Left colon (tissue), 2 donors: ENCODE measurements around the gene PEX13. TPM values are rescaled to one million over a fixed set of nuclear protein-coding genes. Genes with fewer than 3 reads are reported as not detected.
"Not testable (repeated sequence)": the region's sequence is repeated elsewhere in the genome, so short reads cannot be mapped to it uniquely, and the experiment has no call there.

Source experiments
- ATAC-seq: fragments of 200-7000 bp; cut with Tn5 transposase; one replicate; pipeline ENCODE4 v1.9.1; 2020; ENCODE audit warnings: mild to moderate bottlenecking, moderate library complexity
- DNase-seq, 2 donors: peaks; one replicate each; pipeline ENCODE4 v3.0.0-alpha.2; 2020
- intact Hi-C, 2 donors: fragments of 100-400 bp; cut with DNase I in 1 of 2; cut with micrococcal nuclease in 1 of 2; formaldehyde crosslinking; loops; one replicate each; pipeline versions ENCODE4 v1.11.2 to v1.14.0; 2022; cut with DNase I, micrococcal nuclease
- long read RNA-seq: library from polyadenylated mRNA; unstranded; transcript quantifications from one replicate; pipeline ENCODE4 v2.0.0, GENCODE V29; 2021
- total RNA-seq, 2 donors: library from RNA; stranded (reverse); fragmentation: NEBNext Ultra II Directional; extraction: Animal tissue kit (Norgen Biotek cat#: 25700); gene quantifications; one replicate each; pipeline ENCODE4 v1.2.1, GENCODE V29; 2021
- donor health status: DM: no; HTN: no; CAD: no.
- donor health status: DM: yes; HTN: yes; CAD: no.

Gene PEX13, protein sequence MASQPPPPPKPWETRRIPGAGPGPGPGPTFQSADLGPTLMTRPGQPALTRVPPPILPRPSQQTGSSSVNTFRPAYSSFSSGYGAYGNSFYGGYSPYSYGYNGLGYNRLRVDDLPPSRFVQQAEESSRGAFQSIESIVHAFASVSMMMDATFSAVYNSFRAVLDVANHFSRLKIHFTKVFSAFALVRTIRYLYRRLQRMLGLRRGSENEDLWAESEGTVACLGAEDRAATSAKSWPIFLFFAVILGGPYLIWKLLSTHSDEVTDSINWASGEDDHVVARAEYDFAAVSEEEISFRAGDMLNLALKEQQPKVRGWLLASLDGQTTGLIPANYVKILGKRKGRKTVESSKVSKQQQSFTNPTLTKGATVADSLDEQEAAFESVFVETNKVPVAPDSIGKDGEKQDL
- total RNA-seq = 10 to 100 TPM; 30.1 to 33.3 TPM
- long read RNA-seq, full-length matches to known transcripts = 33 of 42 reads
- long read RNA-seq, partial matches to known transcripts = 3 of 42 reads
- long read RNA-seq, other reads (novel, unspliced or antisense) = 6 of 42 reads

GRCh38 chr2:61017556-61018317 is at the start of gene PEX13, which contains the start of gene PUS10:
PEX13 (plus strand) TSS chr2:61017720; CDS start chr2:61017760, 40 bp downstream.
PUS10 (minus strand) TSS chr2:61018255; CDS start chr2:61011890, 6,365 bp downstream.
- peak; percentile 75 for ATAC-seq
- intact Hi-C loops = no loop called here
- peak; percentile 83 for DNase-seq

- no peak for ATAC-seq
- intact Hi-C loops = no loop called here
These were observed 44.4 kb upstream of the PEX13 start for GRCh38 chr2:60972889-60973656.

DNA sequence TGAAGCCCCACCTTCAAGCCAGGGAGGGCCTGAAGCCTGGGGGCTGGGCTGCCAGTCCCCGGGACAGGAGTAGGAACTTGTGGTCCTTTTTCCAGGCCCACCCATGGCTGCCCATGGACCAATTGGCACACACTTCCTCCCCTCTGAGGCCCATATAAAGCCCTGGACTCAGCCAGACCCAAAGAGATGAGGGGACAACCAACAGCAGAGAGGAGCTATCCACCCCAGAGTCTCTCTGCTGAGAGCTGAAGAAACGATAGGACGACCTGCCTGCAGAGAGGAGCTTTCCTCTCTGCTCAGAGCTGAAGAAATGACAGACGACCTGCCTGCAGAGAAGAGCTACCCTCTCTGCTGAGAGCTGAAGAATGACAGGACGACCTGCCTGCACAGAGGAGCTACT is 43.8 kb upstream of the PEX13 start:
- intact Hi-C loops = no loop called here

More at GRCh38 chr2:60972889-60973656, 44.4 kb upstream of the PEX13 start:
- DNase-seq = no peak

GRCh38 chr2:60974652-60975051 is 42.9 kb upstream of the PEX13 start:
- intact Hi-C loops = no loop called here
- no peak for ATAC-seq

More for the DNA sequence above, 43.8 kb upstream of the PEX13 start:
- DNase-seq (no peak), ATAC-seq (no peak)

GRCh38 chr2:60976256-60976850 is 41.2 kb upstream of the PEX13 start:
- DNase-seq (no peak), ATAC-seq (peak; percentile 63)
- intact Hi-C loops = no loop called here

More at GRCh38 chr2:60974652-60975051, 42.9 kb upstream of the PEX13 start:
- DNase-seq = no peak

DNA sequence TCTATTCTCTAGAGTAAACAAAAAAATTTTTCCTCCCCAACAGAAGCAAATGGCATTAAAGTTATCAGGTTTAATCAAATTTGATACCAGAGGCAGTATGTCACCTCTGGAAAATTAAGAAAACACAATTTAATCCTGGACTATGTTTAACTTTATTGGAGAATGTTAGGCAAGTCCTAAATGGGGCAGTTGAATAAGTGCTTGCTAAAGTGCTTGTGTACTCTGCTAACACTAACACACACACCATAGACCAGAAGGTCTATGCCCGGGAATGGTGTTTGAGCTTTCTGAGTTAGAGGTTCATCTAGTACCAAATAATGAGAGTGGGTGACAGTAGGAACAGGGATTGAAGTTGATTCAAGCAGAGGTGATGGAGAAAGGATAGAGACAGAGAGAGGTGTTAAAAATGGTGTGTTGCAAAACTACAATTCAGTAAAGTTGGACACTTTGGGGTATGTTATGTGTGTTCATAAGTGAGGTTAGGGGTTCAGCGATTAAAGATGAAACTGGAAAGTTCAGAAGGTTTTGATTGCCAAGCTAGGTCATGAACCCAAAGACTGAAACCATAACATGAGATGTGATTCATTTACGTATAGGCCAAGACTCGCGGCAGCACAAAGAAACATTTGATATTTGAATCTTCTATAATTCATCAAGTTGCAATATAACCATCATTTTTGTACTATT is 40.5 kb upstream of the PEX13 start:
- intact Hi-C loops = no loop called here
- ATAC-seq (no peak), DNase-seq (no peak)

GRCh38 chr2:60977562-60977895 is 40.0 kb upstream of the PEX13 start:
- ATAC-seq (no peak), DNase-seq (no peak)
- intact Hi-C loops = no loop called here

GRCh38 chr2:60979231-60979630 is 38.3 kb upstream of the PEX13 start:
- ATAC-seq = no peak
- intact Hi-C loops = no loop called here

DNA sequence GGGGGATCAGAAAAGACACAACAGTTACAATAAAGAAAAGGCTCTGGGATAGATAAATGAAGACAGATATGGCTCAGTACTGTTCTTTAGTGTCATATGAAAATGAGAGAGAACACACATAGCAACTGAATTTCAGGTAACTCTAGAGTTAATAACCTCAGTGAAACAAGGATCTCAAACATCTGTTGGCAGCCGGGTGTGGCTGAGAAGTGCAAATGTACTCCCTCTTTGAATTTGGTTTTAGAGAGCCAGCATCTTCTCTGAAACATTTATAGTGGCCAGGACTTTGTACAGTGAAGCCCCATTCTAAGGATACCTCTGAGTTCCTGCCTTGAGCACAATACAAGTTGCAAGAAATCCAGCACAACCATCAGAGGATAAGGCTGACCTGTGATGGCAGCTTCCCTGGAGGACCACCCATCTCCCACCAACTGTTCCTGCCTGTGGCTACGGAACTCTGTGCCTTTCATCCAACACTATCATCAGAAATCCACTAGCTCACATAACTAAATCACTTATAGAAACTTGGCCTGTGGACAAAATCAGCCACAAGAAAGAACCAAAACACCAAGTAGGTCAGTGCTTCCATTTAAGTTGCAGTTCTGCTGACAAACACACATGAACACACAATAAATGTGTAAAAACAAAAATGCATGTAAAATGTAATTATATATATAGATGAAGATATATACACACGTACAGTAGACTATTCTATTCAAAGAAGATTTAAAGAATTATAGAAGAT is 37.3 kb upstream of the PEX13 start:
- DNase-seq = no peak
- intact Hi-C loops = no loop called here
- ATAC-seq = no peak

More at GRCh38 chr2:60979231-60979630, 38.3 kb upstream of the PEX13 start:
- no peak for DNase-seq

- DNase-seq, intact Hi-C loops, ATAC-seq: not testable (repeated sequence)
These were observed 35.5 kb upstream of the PEX13 start for GRCh38 chr2:60982066-60982465.

DNA sequence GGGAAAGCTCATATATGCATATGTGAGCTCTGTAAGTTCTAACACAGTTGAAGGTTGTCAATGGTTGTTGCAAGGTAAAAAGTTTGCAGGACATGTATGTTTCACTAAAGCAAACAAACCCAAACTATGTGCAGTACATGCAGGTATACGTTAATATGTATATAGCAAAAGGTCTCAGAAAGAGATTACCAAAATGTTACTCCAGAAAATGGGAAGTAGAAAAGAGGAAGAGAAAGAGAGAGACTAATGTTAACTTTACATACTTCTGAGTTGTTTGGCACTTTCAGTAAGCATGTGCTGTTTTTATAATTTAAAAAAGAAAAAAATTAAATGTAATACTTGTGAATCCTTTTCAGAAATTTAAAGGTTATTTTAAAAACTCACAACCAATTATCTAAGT is 32.8 kb upstream of the PEX13 start:
- ATAC-seq (no peak), DNase-seq (no peak)
- intact Hi-C loops = no loop called here

GRCh38 chr2:60987041-60987440 is 30.5 kb upstream of the PEX13 start:
- no peak for DNase-seq
- ATAC-seq = no peak
- intact Hi-C loops = no loop called here

DNA sequence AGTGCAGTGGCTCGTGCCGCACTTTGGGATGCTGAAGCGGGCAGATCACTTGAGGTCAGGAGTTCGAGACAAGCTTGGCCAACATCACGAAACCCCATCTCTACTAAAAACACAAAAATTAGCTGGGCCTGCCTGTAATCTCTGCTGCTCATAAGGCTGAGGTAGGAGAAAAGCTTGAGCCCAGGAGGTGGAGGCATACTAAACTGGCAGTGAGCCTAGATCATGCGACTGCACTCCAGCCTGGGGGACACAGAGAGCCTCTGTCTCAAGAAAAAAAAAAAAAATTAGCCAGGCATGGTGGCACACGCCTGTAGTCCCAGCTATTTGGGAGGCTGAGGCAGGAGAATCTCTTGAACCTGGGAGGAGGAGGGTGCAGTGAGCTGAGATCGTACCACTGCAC is 29.9 kb upstream of the PEX13 start:
- DNase-seq, ATAC-seq, intact Hi-C loops: not testable (repeated sequence)

GRCh38 chr2:60989259-60989658 is 28.3 kb upstream of the PEX13 start:
- no peak for DNase-seq
- peak; percentile 96 for ATAC-seq
- intact Hi-C loops = no loop called here

DNA sequence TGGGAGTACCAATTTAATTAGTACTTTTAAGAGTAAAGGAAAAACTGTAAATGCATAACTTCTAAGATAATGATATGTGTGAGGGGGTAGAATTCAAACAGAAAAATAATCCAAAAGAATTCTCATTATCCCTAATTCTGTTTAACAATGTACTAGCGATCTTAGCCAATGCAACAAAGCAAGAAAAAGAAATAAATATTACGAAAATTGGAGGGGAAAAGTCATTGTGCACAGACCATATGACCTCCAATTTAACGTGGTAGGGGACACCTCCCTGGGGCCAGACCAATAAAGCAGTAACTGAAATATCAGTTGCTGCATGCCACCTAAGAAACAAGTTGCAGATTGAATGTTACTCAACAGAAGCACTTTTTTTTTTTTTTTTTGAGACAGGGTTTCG is 25.9 kb upstream of the PEX13 start:
- no peak for DNase-seq
- intact Hi-C loops = loop anchor here in 1 of 2 donors (10.0 kb wide), 1 partner anchor 197 kb away; no protein-coding TSS in a partner anchor

GRCh38 chr2:60992985-60993392 is 24.5 kb upstream of the PEX13 start:
- intact Hi-C loops = loop anchor here in 1 of 2 donors (10.0 kb wide), 1 partner anchor 198 kb away; no protein-coding TSS in a partner anchor
- DNase-seq = peak in 1 of 2 donors; percentile 26
- ATAC-seq = peak; percentile 44

More for the DNA sequence above, 25.9 kb upstream of the PEX13 start:
- no peak for ATAC-seq

- DNase-seq (no peak), ATAC-seq (no peak)
- intact Hi-C loops = loop anchor here in 1 of 2 donors (10.0 kb wide), 1 partner anchor 199 kb away; no protein-coding TSS in a partner anchor
These were observed 23.4 kb upstream of the PEX13 start for GRCh38 chr2:60994131-60994530.
